GM12873 (cell line): ENCODE data around the gene DPP6.

Experiments used
- TF ChIP-seq, protein P1 (sequence below): IDR thresholded peaks from 2 replicates; pipeline ENCODE4 v1.5.1; 2012; ENCODE audit warnings: low read depth, mild to moderate bottlenecking, moderate library complexity, low read length, control low read depth; ENCODE audit not compliant: insufficient read depth; ENCODE audit errors: missing control alignments

DPP6 gene

DNA sequence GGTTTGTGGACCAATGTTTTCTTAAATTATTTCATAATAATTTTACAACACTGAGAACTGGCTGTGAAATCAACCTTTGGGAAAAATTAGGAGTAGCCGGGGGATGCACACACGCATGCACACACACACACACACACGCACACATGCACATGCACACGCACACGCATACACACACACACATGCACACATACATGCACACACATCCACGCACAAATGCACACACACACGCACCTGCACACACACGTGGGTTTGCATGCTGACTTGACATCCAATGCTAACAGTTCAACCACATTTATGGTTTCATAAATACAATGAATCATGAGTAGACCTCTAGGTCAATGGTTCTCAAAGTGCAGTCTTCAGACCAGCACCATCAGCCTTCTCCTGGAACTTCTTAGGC is 354.1 kb downstream of the DPP6 start:
- TF ChIP-seq, protein P1, sequence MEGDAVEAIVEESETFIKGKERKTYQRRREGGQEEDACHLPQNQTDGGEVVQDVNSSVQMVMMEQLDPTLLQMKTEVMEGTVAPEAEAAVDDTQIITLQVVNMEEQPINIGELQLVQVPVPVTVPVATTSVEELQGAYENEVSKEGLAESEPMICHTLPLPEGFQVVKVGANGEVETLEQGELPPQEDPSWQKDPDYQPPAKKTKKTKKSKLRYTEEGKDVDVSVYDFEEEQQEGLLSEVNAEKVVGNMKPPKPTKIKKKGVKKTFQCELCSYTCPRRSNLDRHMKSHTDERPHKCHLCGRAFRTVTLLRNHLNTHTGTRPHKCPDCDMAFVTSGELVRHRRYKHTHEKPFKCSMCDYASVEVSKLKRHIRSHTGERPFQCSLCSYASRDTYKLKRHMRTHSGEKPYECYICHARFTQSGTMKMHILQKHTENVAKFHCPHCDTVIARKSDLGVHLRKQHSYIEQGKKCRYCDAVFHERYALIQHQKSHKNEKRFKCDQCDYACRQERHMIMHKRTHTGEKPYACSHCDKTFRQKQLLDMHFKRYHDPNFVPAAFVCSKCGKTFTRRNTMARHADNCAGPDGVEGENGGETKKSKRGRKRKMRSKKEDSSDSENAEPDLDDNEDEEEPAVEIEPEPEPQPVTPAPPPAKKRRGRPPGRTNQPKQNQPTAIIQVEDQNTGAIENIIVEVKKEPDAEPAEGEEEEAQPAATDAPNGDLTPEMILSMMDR = no peak

DNA sequence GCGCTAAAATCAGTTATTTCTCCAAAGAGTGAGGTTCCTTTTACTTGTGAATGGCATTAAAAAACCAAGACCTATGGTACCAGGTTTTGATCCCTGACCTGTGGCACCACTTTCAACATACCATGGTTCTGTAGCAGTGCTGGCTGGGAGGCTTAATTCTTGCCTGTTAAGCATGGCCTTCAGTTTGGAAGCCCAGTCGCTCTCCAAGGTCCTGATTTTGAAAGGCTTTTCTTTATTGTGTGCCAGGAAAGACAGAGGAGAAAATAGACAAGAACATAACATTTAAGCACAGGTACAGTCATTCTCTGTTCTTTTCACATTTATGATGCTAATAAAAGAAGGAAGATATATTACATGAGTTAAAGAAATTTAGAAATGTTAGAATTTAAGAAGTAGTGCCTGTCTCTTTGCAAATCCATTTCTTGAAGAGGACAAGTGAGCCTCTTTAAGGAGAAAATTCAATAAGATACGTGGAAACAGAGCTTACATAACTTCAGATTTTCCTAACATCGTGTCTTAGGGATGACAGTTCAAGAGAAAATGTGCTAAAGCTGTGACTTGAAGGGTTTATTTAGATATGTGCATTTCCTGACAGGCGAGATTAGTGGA is 357.6 kb downstream of the DPP6 start:
- TF ChIP-seq, protein P1 = no peak

DNA sequence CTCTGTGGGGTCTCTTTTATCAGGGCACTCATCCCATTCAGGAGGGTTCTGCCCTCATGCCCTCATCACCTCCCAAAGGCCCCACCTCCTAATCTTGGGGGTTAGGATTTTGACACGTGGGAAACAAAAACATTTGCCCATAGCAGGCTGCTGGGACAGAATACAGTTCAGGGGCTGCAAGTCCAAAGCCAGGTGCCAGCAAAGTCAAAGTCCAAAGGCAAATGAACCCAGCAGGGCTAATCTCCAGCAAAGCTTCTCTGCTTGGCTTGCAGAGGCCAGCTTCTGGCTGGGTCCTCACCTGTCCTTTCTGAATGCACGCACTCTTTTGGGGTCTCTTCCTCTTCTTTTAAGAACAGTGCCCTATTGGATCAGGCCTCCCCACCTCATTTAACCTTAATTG is 359.9 kb downstream of the DPP6 start:
- TF ChIP-seq, protein P1 = no peak

DNA sequence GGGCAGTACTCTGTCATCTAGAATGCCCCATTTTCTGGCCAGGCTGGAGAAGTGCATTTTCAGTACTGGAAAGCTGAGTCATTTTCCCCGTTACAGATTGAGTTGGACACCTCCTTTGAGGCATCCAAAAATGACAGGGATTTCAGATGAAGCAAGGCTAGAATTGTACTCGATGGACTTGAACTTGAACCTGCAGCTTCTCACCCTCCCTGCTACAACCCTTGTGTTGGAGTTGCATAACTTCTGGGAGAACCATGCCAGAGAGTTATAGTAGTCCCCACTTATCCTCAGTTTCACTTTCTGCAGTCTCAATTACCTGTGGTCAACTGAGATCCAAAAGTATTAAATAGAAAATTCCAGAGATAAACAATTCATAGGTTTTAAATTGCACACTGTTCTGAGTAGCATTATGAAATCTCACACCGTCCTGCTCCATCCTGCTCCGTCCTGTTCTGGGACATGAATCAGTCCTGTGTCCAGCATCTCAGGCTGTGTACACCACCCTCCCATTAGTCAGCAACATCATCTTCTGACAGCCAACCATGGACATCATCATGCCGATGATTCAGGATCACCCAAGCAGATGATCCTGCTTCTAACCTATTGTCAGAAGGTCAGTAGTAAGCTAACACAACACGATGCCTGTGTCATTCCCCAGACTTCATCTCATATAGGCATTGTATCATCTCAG is 363.7 kb downstream of the DPP6 start:
- TF ChIP-seq, protein P1 = no peak

DNA sequence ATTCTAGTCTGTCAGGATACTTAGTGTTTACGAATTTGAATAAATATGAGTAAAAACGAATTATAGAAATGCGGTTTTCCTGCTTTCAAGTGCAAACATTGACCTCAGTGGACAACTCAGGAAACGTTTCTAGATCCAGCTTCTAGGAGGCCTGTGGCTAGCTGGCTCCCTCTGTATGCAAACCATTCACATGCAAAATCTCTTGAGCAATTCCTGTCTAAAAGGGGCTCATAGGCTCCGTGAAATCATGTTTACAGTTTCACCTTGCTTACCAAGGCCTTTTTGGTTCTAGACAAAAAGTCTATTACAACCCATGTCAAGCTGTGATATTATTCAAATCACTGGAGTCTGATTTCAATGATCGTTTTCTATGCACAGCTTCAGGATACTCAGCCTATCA is 364.5 kb downstream of the DPP6 start:
- TF ChIP-seq, protein P1 = no peak

DNA sequence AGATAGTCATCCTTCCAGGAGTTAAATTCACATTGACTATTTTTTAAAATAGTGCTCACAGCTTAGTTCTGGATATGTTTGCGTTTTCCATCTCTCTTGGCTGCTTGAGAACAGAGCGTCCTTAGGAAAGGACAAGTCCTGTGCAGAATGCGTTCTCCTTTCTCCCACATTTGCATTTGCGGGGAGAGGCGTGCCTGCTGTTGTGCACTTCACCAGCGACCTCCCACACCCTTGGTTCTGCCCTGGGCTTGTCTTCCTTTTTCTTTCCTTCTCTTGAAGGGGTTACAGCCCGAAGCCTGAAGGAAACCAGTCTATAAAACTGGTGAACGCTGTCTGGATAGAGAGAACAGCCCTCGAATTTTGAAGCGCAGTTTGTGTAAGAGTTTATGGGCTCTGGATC is 367.1 kb downstream of the DPP6 start:
- TF ChIP-seq, protein P1 = no peak

DNA sequence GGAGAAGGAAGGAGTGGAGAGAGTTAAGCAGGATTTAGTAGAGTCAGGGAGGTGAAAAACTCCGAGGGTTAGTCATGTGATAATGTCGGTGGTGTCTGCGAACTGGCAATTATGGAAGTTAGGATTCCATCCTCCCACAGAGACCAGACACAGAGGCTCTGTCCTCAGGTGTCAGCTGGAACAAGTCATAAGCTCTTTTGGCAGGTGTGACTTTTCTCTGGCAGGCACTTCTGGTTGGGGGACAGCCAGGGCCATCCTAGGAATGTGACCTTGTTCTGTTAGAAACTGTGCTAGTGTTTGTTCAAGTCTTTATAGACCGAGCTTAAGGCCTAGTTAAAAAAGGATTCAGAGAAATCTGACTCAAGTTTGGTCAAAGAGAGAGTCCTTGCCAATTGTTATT is 371.0 kb downstream of the DPP6 start:
- TF ChIP-seq, protein P1 = no peak
